Neural cell (in vitro differentiated cells): ENCODE results near the gene RGS10.

Experiments used
- EP300 ChIP-seq: fragments of 450-650 bp; conservative IDR thresholded peaks from 2 replicates; pipeline ENCODE4 v1.6.1; 2014; ENCODE audit warnings: antibody characterized with exemption, mild to moderate bottlenecking, moderate library complexity; ENCODE audit not compliant: poor library complexity, severe bottlenecking
- TAF1 ChIP-seq: IDR thresholded peaks from 2 replicates; pipeline ENCODE4 v1.6.1; 2012; ENCODE audit warnings: low read depth
- TF ChIP-seq, protein P1 (sequence below): fragments of 450-650 bp; IDR thresholded peaks from 2 replicates; pipeline ENCODE4 v1.5.1; 2014; ENCODE audit warnings: antibody characterized with exemption, mild to moderate bottlenecking, moderate library complexity; ENCODE audit not compliant: poor library complexity, severe bottlenecking
- TF ChIP-seq, protein P2 (sequence below): IDR thresholded peaks from 2 replicates; pipeline ENCODE4 v1.6.1; 2012; ENCODE audit warnings: borderline replicate concordance

DNA sequence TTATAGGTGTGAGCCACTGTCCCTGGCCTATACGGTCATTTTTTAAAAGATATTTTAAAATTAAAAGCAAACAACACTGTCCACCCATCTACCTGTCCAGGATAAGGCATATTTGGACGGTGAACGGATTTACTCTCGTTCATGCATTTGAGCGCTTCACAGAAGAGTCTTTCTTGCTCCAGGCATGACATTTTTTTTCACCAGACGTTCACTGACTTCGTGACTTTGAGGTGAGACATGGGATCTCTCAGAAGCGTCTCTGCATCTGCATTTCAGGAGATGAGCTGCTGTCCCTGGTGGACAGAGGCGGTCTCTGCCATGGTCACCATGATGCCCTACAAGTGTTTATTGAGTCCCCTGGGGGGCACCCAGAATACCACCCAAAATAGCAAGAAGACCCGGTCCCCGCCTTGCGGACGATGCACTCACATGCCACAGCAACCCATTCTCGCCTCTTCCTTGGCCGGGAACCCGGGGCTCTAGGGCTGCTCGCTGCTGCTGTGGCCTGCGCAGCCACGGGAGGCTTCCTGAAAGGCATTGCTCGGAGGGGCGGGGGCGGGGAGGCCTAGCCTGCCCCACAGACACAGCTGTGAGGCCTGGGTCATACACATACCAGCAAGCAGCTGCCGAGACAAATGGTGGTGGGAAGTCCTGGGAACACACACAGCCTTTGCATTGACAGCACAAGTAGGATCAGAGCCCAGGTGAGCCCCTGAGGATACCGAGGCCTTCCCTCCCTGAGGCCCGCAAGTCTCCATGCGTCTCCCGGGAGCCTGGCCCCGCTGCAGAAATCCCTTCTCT, 84.4 kb downstream of the RGS10 start:
- TF ChIP-seq EP300 (no peak), TAF1 (no peak)
- TF ChIP-seq, protein P1, sequence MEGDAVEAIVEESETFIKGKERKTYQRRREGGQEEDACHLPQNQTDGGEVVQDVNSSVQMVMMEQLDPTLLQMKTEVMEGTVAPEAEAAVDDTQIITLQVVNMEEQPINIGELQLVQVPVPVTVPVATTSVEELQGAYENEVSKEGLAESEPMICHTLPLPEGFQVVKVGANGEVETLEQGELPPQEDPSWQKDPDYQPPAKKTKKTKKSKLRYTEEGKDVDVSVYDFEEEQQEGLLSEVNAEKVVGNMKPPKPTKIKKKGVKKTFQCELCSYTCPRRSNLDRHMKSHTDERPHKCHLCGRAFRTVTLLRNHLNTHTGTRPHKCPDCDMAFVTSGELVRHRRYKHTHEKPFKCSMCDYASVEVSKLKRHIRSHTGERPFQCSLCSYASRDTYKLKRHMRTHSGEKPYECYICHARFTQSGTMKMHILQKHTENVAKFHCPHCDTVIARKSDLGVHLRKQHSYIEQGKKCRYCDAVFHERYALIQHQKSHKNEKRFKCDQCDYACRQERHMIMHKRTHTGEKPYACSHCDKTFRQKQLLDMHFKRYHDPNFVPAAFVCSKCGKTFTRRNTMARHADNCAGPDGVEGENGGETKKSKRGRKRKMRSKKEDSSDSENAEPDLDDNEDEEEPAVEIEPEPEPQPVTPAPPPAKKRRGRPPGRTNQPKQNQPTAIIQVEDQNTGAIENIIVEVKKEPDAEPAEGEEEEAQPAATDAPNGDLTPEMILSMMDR: no peak
- TF ChIP-seq, protein P2, sequence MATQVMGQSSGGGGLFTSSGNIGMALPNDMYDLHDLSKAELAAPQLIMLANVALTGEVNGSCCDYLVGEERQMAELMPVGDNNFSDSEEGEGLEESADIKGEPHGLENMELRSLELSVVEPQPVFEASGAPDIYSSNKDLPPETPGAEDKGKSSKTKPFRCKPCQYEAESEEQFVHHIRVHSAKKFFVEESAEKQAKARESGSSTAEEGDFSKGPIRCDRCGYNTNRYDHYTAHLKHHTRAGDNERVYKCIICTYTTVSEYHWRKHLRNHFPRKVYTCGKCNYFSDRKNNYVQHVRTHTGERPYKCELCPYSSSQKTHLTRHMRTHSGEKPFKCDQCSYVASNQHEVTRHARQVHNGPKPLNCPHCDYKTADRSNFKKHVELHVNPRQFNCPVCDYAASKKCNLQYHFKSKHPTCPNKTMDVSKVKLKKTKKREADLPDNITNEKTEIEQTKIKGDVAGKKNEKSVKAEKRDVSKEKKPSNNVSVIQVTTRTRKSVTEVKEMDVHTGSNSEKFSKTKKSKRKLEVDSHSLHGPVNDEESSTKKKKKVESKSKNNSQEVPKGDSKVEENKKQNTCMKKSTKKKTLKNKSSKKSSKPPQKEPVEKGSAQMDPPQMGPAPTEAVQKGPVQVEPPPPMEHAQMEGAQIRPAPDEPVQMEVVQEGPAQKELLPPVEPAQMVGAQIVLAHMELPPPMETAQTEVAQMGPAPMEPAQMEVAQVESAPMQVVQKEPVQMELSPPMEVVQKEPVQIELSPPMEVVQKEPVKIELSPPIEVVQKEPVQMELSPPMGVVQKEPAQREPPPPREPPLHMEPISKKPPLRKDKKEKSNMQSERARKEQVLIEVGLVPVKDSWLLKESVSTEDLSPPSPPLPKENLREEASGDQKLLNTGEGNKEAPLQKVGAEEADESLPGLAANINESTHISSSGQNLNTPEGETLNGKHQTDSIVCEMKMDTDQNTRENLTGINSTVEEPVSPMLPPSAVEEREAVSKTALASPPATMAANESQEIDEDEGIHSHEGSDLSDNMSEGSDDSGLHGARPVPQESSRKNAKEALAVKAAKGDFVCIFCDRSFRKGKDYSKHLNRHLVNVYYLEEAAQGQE: no peak
